Psoas muscle (tissue), 8 donors: ENCODE data around the gene YIPF3. TPM values are rescaled to one million over a fixed set of nuclear protein-coding genes. Genes with fewer than 3 reads are reported as not detected.
A peak's percentile ranks its signal among the peaks of the same experiment; 100 is the strongest.

Experiments
- ATAC-seq, 4 donors: fragments of 200-7000 bp; cut with Tn5 transposase; one replicate each; pipeline ENCODE4 v1.9.1; 2020; ENCODE audit warnings: moderate library complexity in 3 of 4, mild to moderate bottlenecking in 2 of 4
- DNase-seq, 2 donors: peaks; one replicate each; pipeline ENCODE4 v3.0.0-alpha.2; 2020
- H3K27ac ChIP-seq: fragments of 200-600 bp; one replicate; pipeline ENCODE4 v1.8.0; 2022
- H3K27me3 ChIP-seq, 3 donors: fragments of 200-600 bp in 1 of 3; one replicate each; pipeline versions ENCODE4 v1.6.1 to v1.8.0; 2013 to 2022; ENCODE audit warnings: low read length in 2 of 3, mild to moderate bottlenecking in 2 of 3, moderate library complexity in 1 of 3; ENCODE audit not compliant: insufficient read depth in 3 of 3
- H3K36me3 ChIP-seq, 2 donors: fragments of 200-600 bp in 1 of 2; one replicate each; pipeline versions ENCODE4 v1.6.1 to v1.8.0; 2013 to 2022; ENCODE audit warnings: low read depth in 1 of 2, mild to moderate bottlenecking in 1 of 2, moderate library complexity in 1 of 2; ENCODE audit not compliant: insufficient read depth in 1 of 2
- H3K4me1 ChIP-seq: fragments of 200-600 bp; one replicate; pipeline ENCODE4 v1.8.0; 2022
- H3K4me3 ChIP-seq: fragments of 200-600 bp; one replicate; pipeline ENCODE4 v1.8.0; 2022; ENCODE audit warnings: mild to moderate bottlenecking
- H3K9me3 ChIP-seq: fragments of 200-600 bp; one replicate; pipeline ENCODE4 v1.8.0; 2022
- WGBS, 3 donors: extraction: QIAGEN DNeasy Blood & Tissue Kit; methylation state at CpG; one replicate each; pipeline versions ENCODE4 v1.1.6 to v1.1.7; 2013; 5-methylcytosine and 5-hydroxymethylcytosine counted together
- intact Hi-C, 2 donors: fragments of 100-400 bp; cut with DNase I; formaldehyde crosslinking; loops; one replicate each; pipeline versions ENCODE4 v1.11.0 to v1.14.2; 2022
- polyA plus RNA-seq, 3 donors: library from polyadenylated mRNA; stranded (reverse); fragments of 200-250 nt; gene quantifications; one replicate each; pipeline ENCODE4 v1.2.3, GENCODE V29; 2013
- total RNA-seq, 4 donors: library from RNA; stranded (reverse); fragmentation: NEBNext Ultra II Directional in 2 of 4; extraction: Animal tissue kit (Norgen Biotek cat#: 25700) in 2 of 4; gene quantifications; one replicate each; pipeline versions ENCODE4 v1.2.1 to v1.2.4, GENCODE V29; 2021 to 2023
- TF ChIP-seq, protein P1 (sequence below): fragments of 200-600 bp; IDR thresholded peaks from one replicate; pipeline ENCODE4 v1.8.0; 2022; ENCODE audit warnings: antibody characterized with exemption
- donor health status: healthy with polysubstance abuse.
- donor health status: DM: no; HTN: no; CAD: no; lungs with moderate emphysema.
- donor health status: Bipolar disorder and iron deficiency.
- donor health status: healthy.
- donor health status: DM: yes; HTN: yes; CAD: no.
- donor health status: DM: no; HTN: no; CAD: no.
- donor health status: DM: no; HTN: no; CAD: no.
- donor health status: DM: yes; HTN: yes; CAD: no.

Gene YIPF3
- total and polyA plus RNA-seq, 7 donors = 57.7 to 91.5 (median 67.6) TPM

DNA sequence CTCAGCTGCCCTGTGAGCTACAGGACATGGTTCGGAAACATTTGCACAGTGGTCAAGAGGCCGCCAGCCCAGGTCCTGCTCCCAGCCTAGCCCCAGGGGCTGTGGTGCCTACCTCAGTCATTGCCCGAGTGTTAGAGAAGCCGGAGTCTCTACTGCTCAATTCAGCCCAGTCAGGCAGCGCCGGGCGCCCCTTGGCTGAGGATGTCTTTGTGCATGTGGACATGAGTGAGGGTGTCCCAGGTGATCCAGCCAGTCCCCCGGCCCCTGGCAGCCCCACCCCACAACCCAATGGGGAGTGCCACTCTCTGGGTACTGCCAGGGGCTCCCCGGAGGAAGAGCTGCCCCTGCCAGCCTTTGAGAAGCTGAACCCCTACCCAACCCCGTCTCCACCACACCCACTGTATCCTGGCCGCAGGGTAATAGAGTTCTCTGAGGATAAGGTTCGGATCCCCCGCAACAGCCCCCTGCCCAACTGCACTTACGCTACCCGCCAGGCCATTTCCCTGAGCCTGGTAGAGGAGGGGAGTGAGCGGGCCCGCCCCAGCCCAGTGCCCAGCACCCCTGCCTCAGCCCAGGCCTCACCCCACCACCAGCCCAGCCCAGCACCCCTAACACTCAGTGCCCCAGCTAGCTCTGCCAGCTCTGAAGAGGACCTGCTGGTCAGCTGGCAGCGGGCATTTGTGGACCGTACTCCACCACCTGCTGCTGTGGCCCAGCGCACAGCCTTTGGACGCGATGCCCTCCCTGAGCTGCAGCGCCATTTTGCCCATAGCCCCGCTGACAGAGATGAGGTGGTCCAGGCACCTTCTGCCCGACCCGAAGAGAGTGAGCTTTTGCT, 11.8 kb downstream of the YIPF3 start:
- WGBS, 3 donors = 83 to 90% (median 85%) methylated on average over 23 to 26 of the region's 26 CpGs
- Histone ChIP-seq H3K4me3 (no peak overlapping the region), H3K27me3 (peaks cover 0 to 9% (median 0%) of the 10 kb centered on the region in 3 donors), H3K4me1 (peaks cover 3% of the 10 kb centered on the region), H3K36me3 (peaks cover 0 to 59% of the 10 kb centered on the region in 2 donors), H3K27ac (no peak overlapping the region), H3K9me3 (no peaks in the 10 kb centered on the region)
- no peak for ATAC-seq
- peak in 1 of 2 donors; percentile 43 for DNase-seq
- TF ChIP-seq, protein P1, sequence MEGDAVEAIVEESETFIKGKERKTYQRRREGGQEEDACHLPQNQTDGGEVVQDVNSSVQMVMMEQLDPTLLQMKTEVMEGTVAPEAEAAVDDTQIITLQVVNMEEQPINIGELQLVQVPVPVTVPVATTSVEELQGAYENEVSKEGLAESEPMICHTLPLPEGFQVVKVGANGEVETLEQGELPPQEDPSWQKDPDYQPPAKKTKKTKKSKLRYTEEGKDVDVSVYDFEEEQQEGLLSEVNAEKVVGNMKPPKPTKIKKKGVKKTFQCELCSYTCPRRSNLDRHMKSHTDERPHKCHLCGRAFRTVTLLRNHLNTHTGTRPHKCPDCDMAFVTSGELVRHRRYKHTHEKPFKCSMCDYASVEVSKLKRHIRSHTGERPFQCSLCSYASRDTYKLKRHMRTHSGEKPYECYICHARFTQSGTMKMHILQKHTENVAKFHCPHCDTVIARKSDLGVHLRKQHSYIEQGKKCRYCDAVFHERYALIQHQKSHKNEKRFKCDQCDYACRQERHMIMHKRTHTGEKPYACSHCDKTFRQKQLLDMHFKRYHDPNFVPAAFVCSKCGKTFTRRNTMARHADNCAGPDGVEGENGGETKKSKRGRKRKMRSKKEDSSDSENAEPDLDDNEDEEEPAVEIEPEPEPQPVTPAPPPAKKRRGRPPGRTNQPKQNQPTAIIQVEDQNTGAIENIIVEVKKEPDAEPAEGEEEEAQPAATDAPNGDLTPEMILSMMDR = no peak
- intact Hi-C loops = no loop called here

GRCh38 chr6:43503443-43503842, 13.3 kb downstream of the YIPF3 start:
- Histone ChIP-seq H3K4me1 (peaks cover 3% of the 10 kb centered on the region), H3K27me3 (no peaks in the 10 kb centered on the region), H3K36me3 (peaks cover 0 to 74% of the 10 kb centered on the region in 2 donors), H3K27ac (no peak overlapping the region), H3K4me3 (no peak overlapping the region), H3K9me3 (no peaks in the 10 kb centered on the region)
- WGBS, 3 donors = 87 to 90% (median 89%) methylated on average over 8 of the region's 8 CpGs
- ATAC-seq (no peak), DNase-seq (peak in 1 of 2 donors; percentile 39)
- intact Hi-C loops = no loop called here
- TF ChIP-seq, protein P1 = no peak

DNA sequence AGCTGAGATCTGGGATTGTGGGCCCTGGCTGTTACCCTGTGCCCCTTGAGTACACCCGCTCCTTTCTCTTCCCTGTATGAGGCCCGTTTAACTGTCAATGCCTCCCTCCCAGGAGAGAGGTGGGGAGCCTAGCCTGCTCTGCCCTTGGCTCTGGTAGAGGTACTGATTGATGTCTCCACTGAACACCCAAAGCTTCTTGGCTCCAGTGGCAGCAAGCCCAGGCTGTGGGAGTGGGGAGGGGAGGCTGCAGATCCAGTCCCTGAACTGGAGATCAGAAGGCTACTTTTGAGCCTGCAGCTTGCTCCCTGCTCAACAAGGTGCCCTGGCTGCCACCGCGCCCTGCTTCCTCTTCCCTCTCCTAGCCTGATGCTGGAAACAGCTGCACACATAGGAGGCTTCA, 14.1 kb downstream of the YIPF3 start:
- no peak overlapping the region for H3K27ac ChIP-seq
- intact Hi-C loops = no loop called here

GRCh38 chr6:43500921-43501320, 15.8 kb downstream of the YIPF3 start:
- TF ChIP-seq, protein P1 = no peak
- no peak for ATAC-seq
- Histone ChIP-seq H3K4me1 (peaks cover 16% of the 10 kb centered on the region), H3K4me3 (no peak overlapping the region), H3K27me3 (no peaks in the 10 kb centered on the region), H3K36me3 (peaks cover 0 to 84% of the 10 kb centered on the region in 2 donors), H3K9me3 (no peaks in the 10 kb centered on the region), H3K27ac (no peak overlapping the region)
- WGBS, 3 donors = 96 to 98% (median 96%) methylated on average over 3 of the region's 3 CpGs
- no peak for DNase-seq
- intact Hi-C loops = no loop called here

More for the DNA sequence above, 14.1 kb downstream of the YIPF3 start:
- DNase-seq (peak in 1 of 2 donors; percentile 43), ATAC-seq (no peak)
- Histone ChIP-seq H3K36me3 (peaks cover 0 to 82% of the 10 kb centered on the region in 2 donors), H3K4me1 (peaks cover 3% of the 10 kb centered on the region), H3K27me3 (no peaks in the 10 kb centered on the region), H3K4me3 (no peak overlapping the region), H3K9me3 (no peaks in the 10 kb centered on the region)
- TF ChIP-seq, protein P1 = no peak
- WGBS, 3 donors = 83 to 86% (median 83%) methylated on average over 4 of the region's 4 CpGs
